Loucy (cell line): Measurements from ENCODE around the gene KIZ.

Experiments
- H2AFZ ChIP-seq: fragments of 200-600 bp; sonication (generic); 2 replicates; pipeline ENCODE4 v1.6.0; 2016; ENCODE audit warnings: antibody characterized with exemption, mild to moderate bottlenecking, low read length, moderate library complexity
- H3F3A ChIP-seq: fragments of 200-600 bp; 2 replicates; pipeline ENCODE4 v1.6.0; 2016; ENCODE audit warnings: antibody characterized with exemption, low read depth, mild to moderate bottlenecking
- H3K27me3 ChIP-seq: fragments of 200-600 bp; sonication (generic); 2 replicates; pipeline ENCODE4 v1.6.1; 2014; ENCODE audit warnings: low read length, mild to moderate bottlenecking; ENCODE audit not compliant: insufficient read depth, poor library complexity, severe bottlenecking
- H3K36me3 ChIP-seq: fragments of 200-600 bp; sonication (generic); 2 replicates; pipeline ENCODE4 v1.6.1; 2016; ENCODE audit warnings: low read length; ENCODE audit not compliant: insufficient read depth
- H3K4me1 ChIP-seq: fragments of 200-600 bp; sonication (generic); 2 replicates; pipeline ENCODE4 v1.5.1; 2014; ENCODE audit warnings: low read length, mild to moderate bottlenecking; ENCODE audit not compliant: insufficient read depth, poor library complexity, severe bottlenecking
- H3K4me2 ChIP-seq: fragments of 200-600 bp; sonication (generic); 2 replicates; pipeline ENCODE4 v1.6.0; 2014; ENCODE audit warnings: antibody characterized with exemption, low read length, low read depth, mild to moderate bottlenecking; ENCODE audit not compliant: poor library complexity, severe bottlenecking
- H3K4me3 ChIP-seq: fragments of 200-600 bp; sonication (generic); 2 replicates; pipeline ENCODE4 v1.5.1; 2014; ENCODE audit warnings: low read length, mild to moderate bottlenecking, mixed read lengths; ENCODE audit not compliant: poor library complexity, severe bottlenecking
- H3K79me2 ChIP-seq: fragments of 200-600 bp; sonication (generic); 2 replicates; pipeline ENCODE4 v1.6.1; 2014; ENCODE audit warnings: low read length; ENCODE audit not compliant: insufficient read depth
- H3K9ac ChIP-seq: fragments of 200-600 bp; sonication (generic); 2 replicates; pipeline ENCODE4 v1.6.0; 2014; ENCODE audit warnings: mild to moderate bottlenecking, low read depth, low read length, moderate library complexity; ENCODE audit not compliant: poor library complexity, severe bottlenecking
- H3K9me2 ChIP-seq: fragments of 200-600 bp; sonication (generic); replicated peaks from 2 replicates; pipeline ENCODE4 v1.6.1; 2016; ENCODE audit warnings: low read depth, low read length, mixed read lengths
- H3K9me3 ChIP-seq: fragments of 200-600 bp; sonication (generic); 2 replicates; pipeline ENCODE4 v1.6.1; 2014; ENCODE audit warnings: mild to moderate bottlenecking, antibody characterized with exemption, low read length, low read depth; ENCODE audit not compliant: insufficient read depth
- H4K20me1 ChIP-seq: fragments of 200-600 bp; sonication (generic); 2 replicates; pipeline ENCODE4 v1.6.0; 2014; ENCODE audit warnings: antibody characterized with exemption, low read length, mild to moderate bottlenecking; ENCODE audit not compliant: insufficient read depth, poor library complexity, severe bottlenecking
- EZH2phosphoT487 ChIP-seq: fragments of 200-600 bp; IDR thresholded peaks from 2 replicates; pipeline ENCODE4 v1.6.1; 2018; ENCODE audit warnings: antibody characterized with exemption, mild to moderate bottlenecking, moderate library complexity, borderline replicate concordance
- TF ChIP-seq, protein P1 (sequence below): fragments of 200-600 bp; sonication (generic); conservative IDR thresholded peaks from 2 replicates; pipeline ENCODE4 v1.5.1; 2014; ENCODE audit warnings: mild to moderate bottlenecking, antibody characterized with exemption, low read length

The KIZ gene

DNA sequence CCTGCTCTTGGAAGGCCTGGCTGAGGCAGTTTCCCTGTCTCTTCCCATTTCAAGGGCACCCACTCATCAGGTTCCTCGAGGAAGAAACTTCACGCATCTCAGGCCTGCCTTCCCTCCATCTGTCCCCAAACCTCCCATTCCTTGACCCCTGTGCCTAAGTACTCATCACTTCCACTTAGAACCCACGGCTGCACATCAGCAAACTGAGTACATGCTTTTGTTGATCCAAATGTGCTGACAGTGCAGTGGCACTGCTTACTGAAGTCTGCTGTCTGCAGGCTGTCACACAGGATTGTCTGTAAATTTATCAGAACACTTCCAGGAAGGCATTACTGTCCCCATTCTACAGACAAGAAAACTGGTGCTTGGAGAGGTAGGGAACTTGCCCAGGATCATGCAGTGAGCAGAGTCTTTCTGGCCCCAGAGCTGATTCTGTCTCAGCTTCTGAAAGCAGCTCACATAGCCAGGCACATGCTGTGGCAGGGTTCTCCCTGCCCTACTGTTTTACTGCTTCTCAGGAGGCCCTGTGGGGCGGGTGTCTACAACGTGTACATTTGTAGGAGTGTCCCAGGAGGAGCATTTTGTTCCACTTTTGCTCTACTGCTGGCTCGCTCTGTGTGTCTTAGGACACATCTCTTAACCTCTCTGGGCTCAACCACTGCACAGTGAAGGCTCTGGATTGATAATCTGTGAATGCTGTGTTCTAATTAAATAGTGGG, 113.1 kb downstream of the KIZ start:
- H3K36me3 ChIP-seq: peaks cover 6% of the 10 kb centered on the region; the same call in 1 of the 2 replicates
- no peaks in the 10 kb centered on the region for H3F3A ChIP-seq
- no peaks in the 10 kb centered on the region for H3K79me2 ChIP-seq
- H3K9me2 ChIP-seq: no peaks in the 10 kb centered on the region
- H3K9ac ChIP-seq: no peak overlapping the region
- H4K20me1 ChIP-seq: no peaks in the 10 kb centered on the region
- no peaks in the 10 kb centered on the region for H3K9me3 ChIP-seq
- no peaks in the 10 kb centered on the region for H3K27me3 ChIP-seq
- H2AFZ ChIP-seq: no peak overlapping the region
- no peak overlapping the region for H3K4me2 ChIP-seq
- H3K4me1 ChIP-seq: no peaks in the 10 kb centered on the region
- no peak for TF ChIP-seq EZH2phosphoT487
- TF ChIP-seq, protein P1, sequence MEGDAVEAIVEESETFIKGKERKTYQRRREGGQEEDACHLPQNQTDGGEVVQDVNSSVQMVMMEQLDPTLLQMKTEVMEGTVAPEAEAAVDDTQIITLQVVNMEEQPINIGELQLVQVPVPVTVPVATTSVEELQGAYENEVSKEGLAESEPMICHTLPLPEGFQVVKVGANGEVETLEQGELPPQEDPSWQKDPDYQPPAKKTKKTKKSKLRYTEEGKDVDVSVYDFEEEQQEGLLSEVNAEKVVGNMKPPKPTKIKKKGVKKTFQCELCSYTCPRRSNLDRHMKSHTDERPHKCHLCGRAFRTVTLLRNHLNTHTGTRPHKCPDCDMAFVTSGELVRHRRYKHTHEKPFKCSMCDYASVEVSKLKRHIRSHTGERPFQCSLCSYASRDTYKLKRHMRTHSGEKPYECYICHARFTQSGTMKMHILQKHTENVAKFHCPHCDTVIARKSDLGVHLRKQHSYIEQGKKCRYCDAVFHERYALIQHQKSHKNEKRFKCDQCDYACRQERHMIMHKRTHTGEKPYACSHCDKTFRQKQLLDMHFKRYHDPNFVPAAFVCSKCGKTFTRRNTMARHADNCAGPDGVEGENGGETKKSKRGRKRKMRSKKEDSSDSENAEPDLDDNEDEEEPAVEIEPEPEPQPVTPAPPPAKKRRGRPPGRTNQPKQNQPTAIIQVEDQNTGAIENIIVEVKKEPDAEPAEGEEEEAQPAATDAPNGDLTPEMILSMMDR: no peak
- H3K4me3 ChIP-seq: no peak overlapping the region

GRCh38 chr20:21240394-21240793, 114.5 kb downstream of the KIZ start:
- no peaks in the 10 kb centered on the region for H3K9me2 ChIP-seq
- H3K4me3 ChIP-seq: no peak overlapping the region
- H3K4me1 ChIP-seq: no peaks in the 10 kb centered on the region
- no peaks in the 10 kb centered on the region for H3K27me3 ChIP-seq
- H3K36me3 ChIP-seq: peaks cover 8% of the 10 kb centered on the region; the same call in 1 of the 2 replicates
- no peak overlapping the region for H3K4me2 ChIP-seq
- no peaks in the 10 kb centered on the region for H3K79me2 ChIP-seq
- no peak overlapping the region for H2AFZ ChIP-seq
- no peaks in the 10 kb centered on the region for H4K20me1 ChIP-seq
- no peak overlapping the region for H3K9ac ChIP-seq
- no peaks in the 10 kb centered on the region for H3F3A ChIP-seq
- H3K9me3 ChIP-seq: no peaks in the 10 kb centered on the region
- TF ChIP-seq EZH2phosphoT487: no peak
- TF ChIP-seq, protein P1: no peak

- Histone ChIP-seq H3K79me2 (no peaks in the 10 kb centered on the region), H3K9me3 (no peaks in the 10 kb centered on the region), H4K20me1 (no peaks in the 10 kb centered on the region), H2AFZ (no peak overlapping the region), H3K4me2 (no peak overlapping the region), H3K9me2 (no peaks in the 10 kb centered on the region), H3K9ac (no peak overlapping the region), H3K4me3 (no peak overlapping the region), H3F3A (no peaks in the 10 kb centered on the region), H3K27me3 (no peaks in the 10 kb centered on the region), H3K36me3 (peaks cover 8% of the 10 kb centered on the region; the same call in 1 of the 2 replicates), H3K4me1 (no peaks in the 10 kb centered on the region)
- no peak for TF ChIP-seq EZH2phosphoT487
Measured at GRCh38 chr20:21241406-21241805, 115.5 kb downstream of the KIZ start.

DNA sequence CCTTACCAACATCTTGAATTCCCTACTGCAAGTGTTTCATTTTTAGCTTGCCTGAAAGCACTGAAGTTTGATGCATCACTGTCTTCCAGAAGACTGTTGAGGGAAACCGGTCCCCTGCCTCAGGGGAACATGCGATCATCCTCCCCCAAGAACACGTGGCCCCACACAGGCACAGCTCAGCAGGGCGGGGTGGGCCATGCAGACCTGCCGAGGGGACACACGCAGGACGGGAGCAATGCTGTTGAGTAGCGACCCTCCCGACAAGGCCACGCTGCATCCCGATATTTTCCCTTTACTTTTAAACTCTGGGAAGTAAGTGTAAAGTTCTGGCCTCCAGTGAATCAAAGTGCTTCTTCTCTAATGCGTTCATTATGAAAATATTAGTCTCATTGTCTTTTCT, 117.9 kb downstream of the KIZ start:
- no peaks in the 10 kb centered on the region for H3K79me2 ChIP-seq
- no peaks in the 10 kb centered on the region for H3K9me2 ChIP-seq
- no peaks in the 10 kb centered on the region for H3K4me1 ChIP-seq
- no peak overlapping the region for H2AFZ ChIP-seq
- peaks cover 8% of the 10 kb centered on the region; the same call in 1 of the 2 replicates for H3K36me3 ChIP-seq
- H3K4me2 ChIP-seq: no peak overlapping the region
- H3K9me3 ChIP-seq: no peaks in the 10 kb centered on the region
- H3F3A ChIP-seq: no peaks in the 10 kb centered on the region
- H3K4me3 ChIP-seq: no peak overlapping the region
- no peaks in the 10 kb centered on the region for H4K20me1 ChIP-seq
- H3K9ac ChIP-seq: no peak overlapping the region
- H3K27me3 ChIP-seq: no peaks in the 10 kb centered on the region
- TF ChIP-seq, protein P1: no peak
- TF ChIP-seq EZH2phosphoT487: no peak
